Psoas muscle (tissue), 8 donors: ENCODE results near the gene GRIP2. TPM values are rescaled to one million over a fixed set of nuclear protein-coding genes. Genes with fewer than 3 reads are reported as not detected.
A peak's percentile ranks its signal among the peaks of the same experiment; 100 is the strongest.

Experiments
- ATAC-seq, 4 donors: fragments of 200-7000 bp; cut with Tn5 transposase; one replicate each; pipeline ENCODE4 v1.9.1; 2020; ENCODE audit warnings: moderate library complexity in 3 of 4, mild to moderate bottlenecking in 2 of 4
- DNase-seq, 2 donors: peaks; one replicate each; pipeline ENCODE4 v3.0.0-alpha.2; 2020
- H3K27ac ChIP-seq: fragments of 200-600 bp; one replicate; pipeline ENCODE4 v1.8.0; 2022
- H3K27me3 ChIP-seq, 3 donors: fragments of 200-600 bp in 1 of 3; one replicate each; pipeline versions ENCODE4 v1.6.1 to v1.8.0; 2013 to 2022; ENCODE audit warnings: low read length in 2 of 3, mild to moderate bottlenecking in 2 of 3, moderate library complexity in 1 of 3; ENCODE audit not compliant: insufficient read depth in 3 of 3
- H3K36me3 ChIP-seq, 2 donors: fragments of 200-600 bp in 1 of 2; one replicate each; pipeline versions ENCODE4 v1.6.1 to v1.8.0; 2013 to 2022; ENCODE audit warnings: low read depth in 1 of 2, mild to moderate bottlenecking in 1 of 2, moderate library complexity in 1 of 2; ENCODE audit not compliant: insufficient read depth in 1 of 2
- H3K4me1 ChIP-seq: fragments of 200-600 bp; one replicate; pipeline ENCODE4 v1.8.0; 2022
- H3K4me3 ChIP-seq: fragments of 200-600 bp; one replicate; pipeline ENCODE4 v1.8.0; 2022; ENCODE audit warnings: mild to moderate bottlenecking
- H3K9me3 ChIP-seq: fragments of 200-600 bp; one replicate; pipeline ENCODE4 v1.8.0; 2022
- WGBS, 3 donors: extraction: QIAGEN DNeasy Blood & Tissue Kit; methylation state at CpG; one replicate each; pipeline versions ENCODE4 v1.1.6 to v1.1.7; 2013; 5-methylcytosine and 5-hydroxymethylcytosine counted together
- intact Hi-C, 2 donors: fragments of 100-400 bp; cut with DNase I; formaldehyde crosslinking; loops; one replicate each; pipeline versions ENCODE4 v1.11.0 to v1.14.2; 2022
- polyA plus RNA-seq, 3 donors: library from polyadenylated mRNA; stranded (reverse); fragments of 200-250 nt; gene quantifications; one replicate each; pipeline ENCODE4 v1.2.3, GENCODE V29; 2013
- total RNA-seq, 4 donors: library from RNA; stranded (reverse); fragmentation: NEBNext Ultra II Directional in 2 of 4; extraction: Animal tissue kit (Norgen Biotek cat#: 25700) in 2 of 4; gene quantifications; one replicate each; pipeline versions ENCODE4 v1.2.1 to v1.2.4, GENCODE V29; 2021 to 2023
- TF ChIP-seq, protein P1 (sequence below): fragments of 200-600 bp; IDR thresholded peaks from one replicate; pipeline ENCODE4 v1.8.0; 2022; ENCODE audit warnings: antibody characterized with exemption
- donor health status: healthy with polysubstance abuse.
- donor health status: DM: no; HTN: no; CAD: no; lungs with moderate emphysema.
- donor health status: Bipolar disorder and iron deficiency.
- donor health status: healthy.
- donor health status: DM: yes; HTN: yes; CAD: no.
- donor health status: DM: no; HTN: no; CAD: no.
- donor health status: DM: no; HTN: no; CAD: no.
- donor health status: DM: yes; HTN: yes; CAD: no.

Gene GRIP2
- total and polyA plus RNA-seq, 7 donors = 2.2 to 37.4 (median 24.9) TPM

DNA sequence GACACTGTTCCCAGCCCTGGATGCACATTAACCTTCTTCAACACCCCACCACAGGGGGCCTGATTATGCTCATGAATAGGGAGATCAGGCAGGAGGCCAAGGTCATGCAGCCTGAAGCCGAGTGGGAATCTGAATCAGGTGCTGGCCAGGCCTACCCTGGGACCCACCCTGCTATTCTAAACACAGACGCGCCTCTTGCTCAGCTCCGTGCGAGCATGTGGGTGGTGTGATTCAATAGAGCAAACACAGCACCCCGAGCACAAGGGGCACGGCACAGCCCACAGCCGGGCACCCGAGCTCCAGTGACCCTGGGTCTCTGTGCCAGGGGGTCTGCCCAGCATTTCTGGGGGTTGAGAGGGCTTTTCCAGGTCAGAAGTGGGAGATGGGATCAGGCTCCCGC is 24.6 kb upstream of the GRIP2 start:
- Histone ChIP-seq H3K27me3 (peaks cover 0 to 4% (median 1%) of the 10 kb centered on the region in 3 donors), H3K9me3 (no peaks in the 10 kb centered on the region), H3K4me1 (no peaks in the 10 kb centered on the region), H3K27ac (no peak overlapping the region), H3K4me3 (no peak overlapping the region), H3K36me3 (no peaks in the 10 kb centered on the region)
- TF ChIP-seq, protein P1, sequence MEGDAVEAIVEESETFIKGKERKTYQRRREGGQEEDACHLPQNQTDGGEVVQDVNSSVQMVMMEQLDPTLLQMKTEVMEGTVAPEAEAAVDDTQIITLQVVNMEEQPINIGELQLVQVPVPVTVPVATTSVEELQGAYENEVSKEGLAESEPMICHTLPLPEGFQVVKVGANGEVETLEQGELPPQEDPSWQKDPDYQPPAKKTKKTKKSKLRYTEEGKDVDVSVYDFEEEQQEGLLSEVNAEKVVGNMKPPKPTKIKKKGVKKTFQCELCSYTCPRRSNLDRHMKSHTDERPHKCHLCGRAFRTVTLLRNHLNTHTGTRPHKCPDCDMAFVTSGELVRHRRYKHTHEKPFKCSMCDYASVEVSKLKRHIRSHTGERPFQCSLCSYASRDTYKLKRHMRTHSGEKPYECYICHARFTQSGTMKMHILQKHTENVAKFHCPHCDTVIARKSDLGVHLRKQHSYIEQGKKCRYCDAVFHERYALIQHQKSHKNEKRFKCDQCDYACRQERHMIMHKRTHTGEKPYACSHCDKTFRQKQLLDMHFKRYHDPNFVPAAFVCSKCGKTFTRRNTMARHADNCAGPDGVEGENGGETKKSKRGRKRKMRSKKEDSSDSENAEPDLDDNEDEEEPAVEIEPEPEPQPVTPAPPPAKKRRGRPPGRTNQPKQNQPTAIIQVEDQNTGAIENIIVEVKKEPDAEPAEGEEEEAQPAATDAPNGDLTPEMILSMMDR = no peak
- no peak for DNase-seq
- intact Hi-C loops = no loop called here
- 85 to 95% (median 87%) methylated on average over 10 of the region's 10 CpGs for WGBS, 3 donors
- ATAC-seq = no peak

DNA sequence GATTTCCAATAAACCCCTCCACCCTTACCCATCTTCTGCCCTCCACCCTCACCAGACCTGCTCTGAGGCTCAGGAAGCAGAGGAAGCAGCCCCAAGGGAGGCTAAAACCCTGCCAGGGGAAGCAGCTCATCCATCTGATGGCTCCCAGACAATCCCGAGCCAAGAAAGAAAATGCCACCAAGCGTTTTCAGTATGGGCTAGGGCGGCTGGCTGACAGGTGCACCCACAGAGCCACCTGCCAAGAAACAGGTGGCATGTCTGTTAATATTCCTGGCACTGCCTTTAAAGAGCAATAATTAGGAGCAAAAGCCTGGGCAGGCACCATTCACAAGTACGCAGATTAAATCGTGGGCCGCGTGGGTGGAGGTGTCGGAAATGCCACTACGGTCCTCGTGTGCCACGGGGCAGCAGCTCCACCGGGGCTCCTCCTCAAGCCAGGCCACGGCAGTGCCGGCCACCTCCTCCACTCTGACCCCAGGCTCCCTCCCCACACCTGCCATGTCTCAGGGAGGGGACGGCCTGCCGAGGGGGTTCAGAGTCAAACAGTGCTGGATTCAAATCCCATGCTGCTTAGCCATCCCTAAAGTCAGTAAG is 23.9 kb upstream of the GRIP2 start:
- no peaks in the 10 kb centered on the region for H3K36me3 ChIP-seq
- H3K27ac ChIP-seq = no peak overlapping the region
- no peak overlapping the region for H3K4me3 ChIP-seq
- H3K9me3 ChIP-seq = no peaks in the 10 kb centered on the region
- DNase-seq (no peak), ATAC-seq (peak in 2 of 4 donors; percentile 30 to 41)
- TF ChIP-seq, protein P1 = no peak
- peaks cover 0 to 4% (median 1%) of the 10 kb centered on the region in 3 donors for H3K27me3 ChIP-seq
- 31 to 47% (median 32%) methylated on average over 16 of the region's 16 CpGs for WGBS, 3 donors
- H3K4me1 ChIP-seq = no peaks in the 10 kb centered on the region
- intact Hi-C loops = no loop called here

DNA sequence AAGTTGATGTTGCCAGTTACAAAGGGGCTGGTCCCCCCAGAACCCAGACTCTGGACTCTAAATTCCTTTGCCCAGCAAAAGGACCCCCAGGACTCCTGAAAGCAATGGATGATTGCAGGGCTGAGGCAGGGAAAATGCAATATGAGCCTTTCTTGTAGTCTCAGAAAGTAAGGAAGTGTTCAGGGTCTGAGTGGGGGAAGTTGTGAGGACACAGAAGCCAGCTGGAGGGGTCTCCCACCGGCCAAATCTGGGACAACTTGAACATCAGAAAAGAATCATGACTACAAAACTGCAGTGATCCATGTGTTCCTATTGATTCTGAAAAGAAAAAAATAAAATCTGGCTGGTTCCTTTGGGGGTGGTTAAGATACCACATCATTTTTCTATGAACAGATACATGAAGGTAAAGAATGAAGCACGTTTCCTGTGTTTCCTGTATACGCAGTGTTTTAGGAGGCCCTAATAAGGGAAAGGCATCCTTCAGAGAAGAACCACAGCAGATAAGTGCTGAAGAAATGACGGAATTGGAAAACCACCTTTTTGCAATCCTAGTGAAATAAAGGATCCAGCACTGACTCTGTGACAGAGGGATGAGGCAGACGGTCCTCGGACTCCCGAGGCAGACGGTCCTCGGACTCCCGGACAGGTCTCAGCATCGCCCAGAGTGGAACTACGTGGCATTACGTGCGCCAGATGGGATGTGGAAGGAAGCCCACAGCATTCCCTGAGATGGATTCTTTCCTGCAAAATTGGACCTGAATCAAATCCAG is 22.2 kb upstream of the GRIP2 start:
- no peaks in the 10 kb centered on the region for H3K9me3 ChIP-seq
- DNase-seq (no peak), ATAC-seq (no peak)
- H3K27me3 ChIP-seq = peaks cover 0 to 4% (median 1%) of the 10 kb centered on the region in 3 donors
- no peaks in the 10 kb centered on the region for H3K4me1 ChIP-seq
- intact Hi-C loops = no loop called here
- no peak overlapping the region for H3K27ac ChIP-seq
- no peaks in the 10 kb centered on the region for H3K36me3 ChIP-seq
- TF ChIP-seq, protein P1 = no peak
- no peak overlapping the region for H3K4me3 ChIP-seq
- 53 to 60% (median 58%) methylated on average over 14 of the region's 14 CpGs for WGBS, 3 donors

DNA sequence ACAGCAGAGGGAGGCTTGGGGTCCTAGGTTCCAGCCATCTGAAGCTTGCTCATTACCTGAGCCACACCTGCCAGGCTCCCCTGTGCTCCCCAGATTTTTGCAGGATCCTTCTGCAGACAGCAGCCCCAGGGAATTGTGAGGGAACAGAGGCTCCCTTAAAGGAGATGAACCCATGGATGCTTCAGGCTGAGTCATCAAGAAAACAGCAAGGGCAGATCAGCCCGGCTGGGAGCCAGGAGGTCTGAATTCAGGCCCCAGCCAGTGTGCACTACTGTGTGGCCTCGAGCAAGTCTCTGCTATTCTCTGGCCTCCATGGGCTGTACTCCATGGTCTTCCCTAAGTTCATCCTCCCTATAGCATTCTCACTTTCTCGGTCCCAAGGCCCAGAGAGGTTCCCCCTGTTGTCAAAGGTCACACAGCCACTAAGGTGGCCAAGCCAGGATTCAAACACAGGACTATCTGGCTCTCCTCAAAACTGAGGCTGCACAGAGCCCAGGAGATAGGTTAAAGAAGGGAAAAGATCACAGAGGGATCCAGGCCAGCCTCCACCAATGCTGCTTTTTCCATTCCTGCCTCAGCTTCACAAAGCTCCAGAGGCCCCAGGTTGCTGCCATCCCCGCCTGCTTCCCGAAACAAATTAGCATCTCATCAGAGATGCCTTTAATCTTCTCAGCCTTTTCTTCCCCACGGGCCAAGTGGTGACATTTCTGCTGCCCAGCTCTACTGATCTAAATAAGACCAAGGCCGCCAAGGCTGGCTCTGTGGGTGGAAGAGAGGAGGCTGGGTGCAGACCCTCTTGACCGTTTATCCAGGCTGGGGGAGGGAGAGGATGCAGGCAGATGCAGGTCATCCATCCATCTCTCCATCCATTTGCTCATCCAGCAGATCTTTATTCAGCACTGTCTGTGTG is 21.2 kb upstream of the GRIP2 start:
- Histone ChIP-seq H3K36me3 (no peaks in the 10 kb centered on the region), H3K9me3 (no peaks in the 10 kb centered on the region), H3K27me3 (peaks cover 0 to 4% (median 1%) of the 10 kb centered on the region in 3 donors), H3K27ac (no peak overlapping the region), H3K4me1 (no peaks in the 10 kb centered on the region), H3K4me3 (no peak overlapping the region)
- TF ChIP-seq, protein P1 = no peak
- ATAC-seq (no peak), DNase-seq (no peak)
- intact Hi-C loops = no loop called here
- WGBS, 3 donors = 67 to 71% (median 67%) methylated on average over 8 of the region's 8 CpGs
